ENCODE measurements around the gene C4orf50.

The C4orf50 gene

DNA sequence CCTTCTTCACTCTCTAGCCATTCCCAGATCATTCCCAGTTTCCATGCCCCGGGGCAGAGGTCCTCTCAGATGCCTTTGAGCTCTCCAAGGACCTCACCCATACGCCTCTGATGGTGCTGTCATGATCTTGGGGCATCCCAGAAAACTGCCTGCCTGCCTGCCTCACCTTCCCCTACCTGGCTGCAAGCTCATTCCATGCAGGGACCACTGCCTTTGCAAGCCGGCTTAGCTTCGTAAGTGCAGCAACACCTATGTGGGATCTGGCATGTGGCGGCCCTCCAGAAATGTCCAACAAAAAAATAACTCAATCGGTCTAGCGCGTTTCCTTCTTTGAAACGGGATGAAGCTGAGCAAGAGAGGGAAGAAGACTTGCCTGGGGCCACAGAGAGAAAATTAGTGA is 53.0 kb downstream of the C4orf50 start:
- Histone ChIP-seq H3K4me2 (ENCODE audit: low read depth, low read length, poor library complexity, severe bottlenecking) (no peak overlapping the region), H3F3A (ENCODE audit: low read depth) (no peaks in the 10 kb centered on the region), H3K9me2 (replicated peaks; ENCODE audit: low read depth, low read length) (no peaks in the 10 kb centered on the region), H3K79me2 (ENCODE audit: insufficient read depth, low read length) (no peaks in the 10 kb centered on the region), H2AFZ (ENCODE audit: low read length) (no peak overlapping the region), H3K4me1 (ENCODE audit: insufficient read depth, low read length, poor library complexity, severe bottlenecking) (no peaks in the 10 kb centered on the region), H3K36me3 (ENCODE audit: insufficient read depth, low read length) (no peaks in the 10 kb centered on the region), H3K9me3 (ENCODE audit: insufficient read depth, low read depth, low read length) (no peaks in the 10 kb centered on the region; the same call in 1 of the 2 replicates), H3K4me3 (ENCODE audit: low read length, poor library complexity, severe bottlenecking) (no peak overlapping the region), H3K9ac (ENCODE audit: low read depth, low read length, poor library complexity, severe bottlenecking) (no peak overlapping the region), H4K20me1 (ENCODE audit: insufficient read depth, low read length, poor library complexity, severe bottlenecking) (no peaks in the 10 kb centered on the region), H3K27me3 (ENCODE audit: insufficient read depth, low read length, poor library complexity, severe bottlenecking) (no peaks in the 10 kb centered on the region)
- no peak for TF ChIP-seq EZH2phosphoT487 (IDR thresholded peaks at IDR 0.05; ENCODE audit: borderline replicate concordance)
- TF ChIP-seq, protein P1, sequence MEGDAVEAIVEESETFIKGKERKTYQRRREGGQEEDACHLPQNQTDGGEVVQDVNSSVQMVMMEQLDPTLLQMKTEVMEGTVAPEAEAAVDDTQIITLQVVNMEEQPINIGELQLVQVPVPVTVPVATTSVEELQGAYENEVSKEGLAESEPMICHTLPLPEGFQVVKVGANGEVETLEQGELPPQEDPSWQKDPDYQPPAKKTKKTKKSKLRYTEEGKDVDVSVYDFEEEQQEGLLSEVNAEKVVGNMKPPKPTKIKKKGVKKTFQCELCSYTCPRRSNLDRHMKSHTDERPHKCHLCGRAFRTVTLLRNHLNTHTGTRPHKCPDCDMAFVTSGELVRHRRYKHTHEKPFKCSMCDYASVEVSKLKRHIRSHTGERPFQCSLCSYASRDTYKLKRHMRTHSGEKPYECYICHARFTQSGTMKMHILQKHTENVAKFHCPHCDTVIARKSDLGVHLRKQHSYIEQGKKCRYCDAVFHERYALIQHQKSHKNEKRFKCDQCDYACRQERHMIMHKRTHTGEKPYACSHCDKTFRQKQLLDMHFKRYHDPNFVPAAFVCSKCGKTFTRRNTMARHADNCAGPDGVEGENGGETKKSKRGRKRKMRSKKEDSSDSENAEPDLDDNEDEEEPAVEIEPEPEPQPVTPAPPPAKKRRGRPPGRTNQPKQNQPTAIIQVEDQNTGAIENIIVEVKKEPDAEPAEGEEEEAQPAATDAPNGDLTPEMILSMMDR (conservative IDR thresholded peaks at IDR 0.05; ENCODE audit: low read length) = no peak

DNA sequence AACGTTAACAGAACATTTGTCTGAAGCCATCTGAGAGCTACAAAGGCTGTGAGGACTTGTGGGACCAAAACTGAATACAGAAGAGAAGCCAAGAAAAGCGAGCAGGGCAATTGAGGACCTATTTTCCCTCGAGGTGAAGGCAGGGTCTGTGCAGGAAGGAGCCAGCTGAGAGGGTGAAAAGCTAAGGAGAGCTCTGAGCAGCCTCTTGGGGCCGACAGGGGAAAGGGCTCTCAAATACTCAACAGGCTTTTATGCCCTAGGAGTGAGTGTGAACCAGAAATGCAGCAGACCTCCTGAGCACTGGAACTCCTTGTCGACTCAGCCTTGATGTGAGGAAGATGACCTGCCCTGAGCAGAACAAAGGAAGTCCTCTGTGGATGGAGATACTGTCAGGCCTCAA is 54.2 kb downstream of the C4orf50 start:
- Histone ChIP-seq H3K9ac (ENCODE audit: low read depth, low read length, poor library complexity, severe bottlenecking) (no peak overlapping the region), H2AFZ (ENCODE audit: low read length) (no peak overlapping the region), H3K9me3 (ENCODE audit: insufficient read depth, low read depth, low read length) (no peaks in the 10 kb centered on the region), H4K20me1 (ENCODE audit: insufficient read depth, low read length, poor library complexity, severe bottlenecking) (no peaks in the 10 kb centered on the region), H3K36me3 (ENCODE audit: insufficient read depth, low read length) (no peaks in the 10 kb centered on the region), H3F3A (ENCODE audit: low read depth) (no peaks in the 10 kb centered on the region), H3K27me3 (ENCODE audit: insufficient read depth, low read length, poor library complexity, severe bottlenecking) (no peaks in the 10 kb centered on the region), H3K9me2 (replicated peaks; ENCODE audit: low read depth, low read length) (no peaks in the 10 kb centered on the region), H3K4me1 (ENCODE audit: insufficient read depth, low read length, poor library complexity, severe bottlenecking) (no peaks in the 10 kb centered on the region), H3K4me3 (ENCODE audit: low read length, poor library complexity, severe bottlenecking) (no peak overlapping the region), H3K4me2 (ENCODE audit: low read depth, low read length, poor library complexity, severe bottlenecking) (no peak overlapping the region), H3K79me2 (ENCODE audit: insufficient read depth, low read length) (no peaks in the 10 kb centered on the region)
- no peak for TF ChIP-seq EZH2phosphoT487 (IDR thresholded peaks at IDR 0.05; ENCODE audit: borderline replicate concordance)
- TF ChIP-seq, protein P1 (conservative IDR thresholded peaks at IDR 0.05; ENCODE audit: low read length) = no peak

DNA sequence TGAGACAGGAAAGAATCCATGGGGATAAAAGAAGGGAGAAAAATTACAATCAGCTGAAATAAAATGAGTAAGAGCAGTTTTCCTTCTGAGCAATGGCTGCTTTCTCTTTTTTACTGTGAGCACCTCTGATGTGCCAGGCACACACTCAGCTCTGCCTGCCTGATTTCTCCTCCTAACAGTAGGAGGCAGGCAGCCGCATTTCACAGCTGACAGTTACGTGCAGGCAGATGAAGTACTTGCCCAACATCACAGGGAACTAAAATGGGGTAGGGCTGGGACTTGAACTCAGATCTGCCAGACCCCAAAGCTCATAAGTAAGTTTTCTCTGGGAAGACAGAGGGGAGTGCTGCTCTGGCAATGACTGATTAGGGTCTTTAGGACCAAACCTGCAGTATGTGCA is 54.6 kb downstream of the C4orf50 start:
- H3K9ac ChIP-seq (ENCODE audit: low read depth, low read length, poor library complexity, severe bottlenecking) = no peak overlapping the region
- H3K27me3 ChIP-seq (ENCODE audit: insufficient read depth, low read length, poor library complexity, severe bottlenecking) = no peaks in the 10 kb centered on the region
- H3F3A ChIP-seq (ENCODE audit: low read depth) = no peaks in the 10 kb centered on the region
- no peaks in the 10 kb centered on the region for H3K79me2 ChIP-seq (ENCODE audit: insufficient read depth, low read length)
- H4K20me1 ChIP-seq (ENCODE audit: insufficient read depth, low read length, poor library complexity, severe bottlenecking) = no peaks in the 10 kb centered on the region
- no peaks in the 10 kb centered on the region for H3K9me2 ChIP-seq (replicated peaks; ENCODE audit: low read depth, low read length)
- H3K36me3 ChIP-seq (ENCODE audit: insufficient read depth, low read length) = no peaks in the 10 kb centered on the region
- no peaks in the 10 kb centered on the region for H3K9me3 ChIP-seq (ENCODE audit: insufficient read depth, low read depth, low read length)
- H3K4me3 ChIP-seq (ENCODE audit: low read length, poor library complexity, severe bottlenecking) = no peak overlapping the region
- no peaks in the 10 kb centered on the region for H3K4me1 ChIP-seq (ENCODE audit: insufficient read depth, low read length, poor library complexity, severe bottlenecking)
- no peak overlapping the region for H3K4me2 ChIP-seq (ENCODE audit: low read depth, low read length, poor library complexity, severe bottlenecking)
- TF ChIP-seq, protein P1 (conservative IDR thresholded peaks at IDR 0.05; ENCODE audit: low read length) = no peak
- TF ChIP-seq EZH2phosphoT487 (IDR thresholded peaks at IDR 0.05; ENCODE audit: borderline replicate concordance) = no peak
- H2AFZ ChIP-seq (ENCODE audit: low read length) = no peak overlapping the region

All from Loucy (cell line).